Measurements from ENCODE around the gene LONRF2.

GRCh38 chr2:100358554-100358953 lies 36.3 kb upstream of the LONRF2 start:
- TF ChIP-seq, protein P1, sequence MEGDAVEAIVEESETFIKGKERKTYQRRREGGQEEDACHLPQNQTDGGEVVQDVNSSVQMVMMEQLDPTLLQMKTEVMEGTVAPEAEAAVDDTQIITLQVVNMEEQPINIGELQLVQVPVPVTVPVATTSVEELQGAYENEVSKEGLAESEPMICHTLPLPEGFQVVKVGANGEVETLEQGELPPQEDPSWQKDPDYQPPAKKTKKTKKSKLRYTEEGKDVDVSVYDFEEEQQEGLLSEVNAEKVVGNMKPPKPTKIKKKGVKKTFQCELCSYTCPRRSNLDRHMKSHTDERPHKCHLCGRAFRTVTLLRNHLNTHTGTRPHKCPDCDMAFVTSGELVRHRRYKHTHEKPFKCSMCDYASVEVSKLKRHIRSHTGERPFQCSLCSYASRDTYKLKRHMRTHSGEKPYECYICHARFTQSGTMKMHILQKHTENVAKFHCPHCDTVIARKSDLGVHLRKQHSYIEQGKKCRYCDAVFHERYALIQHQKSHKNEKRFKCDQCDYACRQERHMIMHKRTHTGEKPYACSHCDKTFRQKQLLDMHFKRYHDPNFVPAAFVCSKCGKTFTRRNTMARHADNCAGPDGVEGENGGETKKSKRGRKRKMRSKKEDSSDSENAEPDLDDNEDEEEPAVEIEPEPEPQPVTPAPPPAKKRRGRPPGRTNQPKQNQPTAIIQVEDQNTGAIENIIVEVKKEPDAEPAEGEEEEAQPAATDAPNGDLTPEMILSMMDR (IDR thresholded peaks at IDR 0.05) = no peak
- TF ChIP-seq KAT7 (CRISPR knock-in tag; IDR thresholded peaks at IDR 0.05; ENCODE audit: borderline replicate concordance) = no peak

Measured in WTC11 (cell line).